CD4-positive, alpha-beta T cell treated with Interleukin-15 for 4 hours (primary cell): ENCODE measurements around the gene NEK8.
"Not testable (repeated sequence)": the region's sequence is repeated elsewhere in the genome, so short reads cannot be mapped to it uniquely, and the experiment has no call there.

Experiments
- DNase-seq: peaks from one replicate; pipeline ENCODE4 v3.0.0-alpha.2; 2020; ENCODE audit warnings: low spot score

The NEK8 gene

DNA sequence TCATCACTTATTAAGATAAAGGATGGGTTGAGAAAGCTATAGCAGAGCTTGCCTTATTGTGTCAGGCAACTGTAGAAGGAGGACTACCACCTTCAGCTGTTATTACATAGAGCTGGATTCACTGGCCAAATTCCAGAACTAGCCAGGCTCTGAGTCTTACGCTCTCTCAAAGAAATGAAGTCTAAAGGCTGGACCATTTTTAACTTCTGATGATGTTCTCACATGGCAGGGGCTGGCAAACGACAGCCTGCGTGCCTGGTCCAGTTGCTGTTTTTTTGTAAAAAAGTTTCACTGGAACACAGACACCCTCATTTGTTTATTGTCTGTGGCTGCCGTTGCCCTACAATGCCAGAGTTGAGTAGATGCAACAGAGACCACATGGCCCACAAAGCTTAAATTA is 36.5 kb downstream of the NEK8 start:
- DNase-seq, result no peak

DNA sequence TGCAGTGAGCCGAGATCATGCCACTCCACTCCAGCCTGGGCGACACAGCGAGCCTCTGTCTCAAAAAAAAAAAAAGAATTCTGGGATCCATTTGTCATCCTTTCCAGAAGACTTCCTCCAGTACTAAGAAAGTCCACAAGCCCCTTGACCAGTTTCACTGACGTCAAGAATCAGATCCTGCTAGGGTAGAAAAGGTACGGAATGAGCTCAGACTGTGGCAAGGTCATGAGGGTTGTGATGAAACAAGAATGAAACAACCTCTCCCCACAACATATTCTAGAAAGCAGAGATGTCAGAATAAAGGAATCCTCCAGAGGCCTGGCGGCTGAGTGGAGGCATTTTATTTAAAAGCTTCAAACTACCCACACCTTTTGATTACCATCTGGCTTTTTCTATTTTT is 45.1 kb downstream of the NEK8 start:
- no peak for DNase-seq

DNA sequence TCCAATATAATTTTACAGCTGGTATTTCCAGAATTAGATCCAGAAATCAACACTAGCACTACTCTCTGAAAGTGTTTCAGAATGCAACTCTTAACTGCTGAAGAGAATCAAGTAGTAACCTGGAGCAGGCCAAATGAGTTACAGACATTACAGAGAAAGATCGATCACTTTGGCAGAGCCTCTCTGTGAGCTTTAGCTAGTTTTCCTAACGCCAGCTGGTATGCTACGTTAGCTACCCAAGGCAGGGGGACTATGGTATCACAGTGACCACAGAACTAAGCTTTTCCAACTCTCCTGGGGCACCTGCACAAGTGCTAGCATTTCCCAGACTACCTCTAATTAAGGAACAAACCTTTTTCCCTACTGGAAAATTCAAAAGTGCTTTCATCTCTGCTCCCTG is 45.6 kb downstream of the NEK8 start:
- DNase-seq, result no peak

DNA sequence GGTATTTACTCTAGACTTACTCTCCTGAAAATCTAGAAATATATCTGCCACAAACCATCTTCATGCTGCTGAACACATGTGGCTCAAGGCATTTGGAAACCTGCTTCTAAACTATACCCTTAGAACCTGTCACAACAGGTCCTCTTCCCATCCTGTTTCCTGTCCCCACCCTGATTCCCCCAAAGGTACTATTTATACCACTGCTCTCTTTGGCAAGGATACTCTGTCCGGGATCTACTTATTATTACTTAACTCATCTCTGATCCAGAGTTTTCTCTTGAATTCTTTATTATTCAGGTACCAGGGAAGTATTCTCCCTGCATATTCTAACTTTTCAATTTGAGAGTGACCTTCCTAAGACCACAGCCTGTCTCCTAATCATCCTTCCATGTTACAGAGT is 48.6 kb downstream of the NEK8 start:
- DNase-seq, result no peak

DNA sequence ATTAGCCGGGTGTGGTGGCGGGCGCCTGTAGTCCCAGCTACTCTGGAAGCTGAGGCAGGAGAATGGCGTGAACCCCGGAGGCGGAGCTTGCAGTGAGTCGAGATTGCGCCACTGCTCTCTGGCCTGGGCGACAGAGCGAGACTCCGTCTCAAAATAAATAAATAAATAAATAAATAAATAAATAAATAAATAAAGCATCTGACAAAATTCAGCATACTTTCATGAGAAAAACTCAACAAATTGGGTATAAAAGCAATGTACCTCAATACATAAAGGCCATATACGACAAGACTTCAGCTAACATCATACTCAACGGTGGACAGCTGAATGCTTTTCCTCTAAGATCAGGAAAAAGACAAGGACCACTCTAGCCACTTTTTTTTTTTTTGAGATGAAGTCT is 51.0 kb downstream of the NEK8 start:
- DNase-seq, result not testable (repeated sequence)

DNA sequence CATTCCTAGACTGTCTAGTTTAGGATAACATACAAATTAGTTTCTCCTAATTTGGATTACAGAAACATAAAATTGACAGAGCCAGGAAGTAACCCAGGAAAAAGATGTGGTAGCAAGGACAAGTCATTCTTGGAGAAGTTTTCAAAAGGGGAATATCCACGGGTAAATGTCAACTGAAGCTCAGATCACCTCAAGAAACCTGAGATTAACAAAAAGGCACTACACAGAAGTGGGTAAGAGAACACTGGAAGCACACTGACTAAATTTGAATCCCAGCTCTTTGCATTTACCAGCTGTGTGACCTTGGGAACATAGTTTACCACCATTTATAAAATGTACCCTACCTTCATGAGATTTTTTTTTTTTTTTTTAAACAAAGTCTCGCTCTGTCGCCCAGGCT is 54.6 kb downstream of the NEK8 start:
- no peak for DNase-seq

DNA sequence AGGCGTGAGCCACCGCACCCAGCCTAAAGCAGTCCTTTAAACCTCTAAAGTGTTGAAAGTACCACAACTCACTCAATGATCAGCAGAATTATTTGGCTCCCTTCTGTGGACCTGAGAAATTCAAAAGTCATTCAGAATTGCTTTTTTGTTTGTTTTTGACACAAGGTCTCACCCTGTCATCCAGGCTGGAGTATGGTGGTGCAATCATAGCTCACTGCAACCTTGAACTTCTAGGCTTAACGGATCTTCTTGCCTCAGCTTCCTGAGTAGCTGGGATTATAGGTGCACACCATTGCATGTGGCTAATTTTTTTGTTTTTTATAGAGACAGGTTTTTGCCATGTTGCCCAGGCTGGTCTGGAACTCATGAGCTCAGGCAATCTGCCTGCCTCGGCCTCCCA is 59.5 kb downstream of the NEK8 start:
- DNase-seq, result no peak
